A549 (cell line): Measurements from ENCODE around the gene COPB2. TPM values are rescaled to one million over a fixed set of nuclear protein-coding genes. Genes with fewer than 3 reads are reported as not detected.

ENCODE experiments used
- ATAC-seq, 2 experiments: fragments of 200-7000 bp in 1 of 2; fragments of >200 bp in 1 of 2; cut with Nextera tagmentation in 1 of 2; cut with Tn5 transposase in 1 of 2; 3 replicates each; pipeline versions ENCODE4 v1.8.0 to v1.9.1; 2018 to 2020; ENCODE audit warnings: mild to moderate bottlenecking in 1 of 2, moderate library complexity in 1 of 2
- CTCF ChIA-PET: fragments of 300-600 bp; sonication (Branson Sonifier 250); formaldehyde crosslinking; extraction: SDS; loops from one replicate; lab custom pipeline; 2021; ENCODE audit warnings: antibody characterized with exemption, inconsistent platforms; lab: Yijun Ruan, JAX
- POLR2A ChIA-PET: fragments of 350-600 bp; formaldehyde crosslinking; extraction: SDS; loops from one replicate; lab custom pipeline; 2021; ENCODE audit warnings: antibody characterized with exemption, inconsistent platforms; lab: Yijun Ruan, JAX
- DNase-seq, 2 experiments: peaks; one replicate each; pipeline versions ENCODE4 v3.0.0 to v3.0.0-alpha.2; 2011 to 2016; ENCODE audit warnings: low read depth in 1 of 2, low spot score in 1 of 2
- FAIRE-seq: peaks from 2 replicates; lab custom pipeline; 2011; peaks lifted over from hg19 to GRCh38; lab: Jason Lieb, UNC
- H3K27ac ChIP-seq, 2 experiments: fragments of >200 bp; sonication (Bioruptor Twin); formaldehyde crosslinking; 3 replicates each; pipeline ENCODE4 v1.5.1; 2016 to 2017
- H3K4me1 ChIP-seq: fragments of >200 bp; sonication (Bioruptor Twin); formaldehyde crosslinking; 3 replicates; pipeline ENCODE4 v1.6.1; 2016
- H3K4me2 ChIP-seq: fragments of >200 bp; sonication (Bioruptor Twin); formaldehyde crosslinking; 3 replicates; pipeline ENCODE4 v1.6.1; 2016
- H3K4me3 ChIP-seq: fragments of >200 bp; sonication (Bioruptor Twin); formaldehyde crosslinking; 3 replicates; pipeline ENCODE4 v1.5.1; 2016
- H3K9me3 ChIP-seq: fragments of >200 bp; sonication (Bioruptor Twin); formaldehyde crosslinking; 3 replicates; pipeline ENCODE4 v1.6.1; 2016
- BCL3 ChIP-seq: fragments of >200 bp; sonication (Bioruptor Twin); formaldehyde crosslinking; IDR thresholded peaks from 3 replicates; pipeline ENCODE4 v1.6.1; 2016
- CEBPB ChIP-seq, 2 experiments: fragments of >200 bp in 1 of 2; sonication (Bioruptor Twin) in 1 of 2; formaldehyde crosslinking in 1 of 2; IDR thresholded peaks; 2 replicates each; pipeline ENCODE4 v1.6.1; 2012 to 2016
- EHMT2 ChIP-seq: fragments of 200-600 bp; sonication (generic); IDR thresholded peaks from 2 replicates; pipeline ENCODE4 v1.6.1; 2016; ENCODE audit warnings: antibody characterized with exemption, low read depth, mild to moderate bottlenecking, moderate library complexity
- ELK1 ChIP-seq: fragments of 150-350 bp; IDR thresholded peaks from 2 replicates; pipeline ENCODE4 v1.6.1; 2014; ENCODE audit warnings: low read depth, mild to moderate bottlenecking, low read length
- ESRRA ChIP-seq: fragments of 150-350 bp; IDR thresholded peaks from 2 replicates; pipeline ENCODE4 v1.6.1; 2014; ENCODE audit warnings: mild to moderate bottlenecking, low read length, borderline replicate concordance
- FOSL2 ChIP-seq, 2 experiments: fragments of 450-650 bp in 1 of 2; fragments of >200 bp in 1 of 2; sonication (Bioruptor Twin) in 1 of 2; formaldehyde crosslinking; IDR thresholded peaks; 2 replicates each; pipeline versions ENCODE4 v1.5.0 to v1.6.1; 2016 to 2020; ENCODE audit warnings: mild to moderate bottlenecking in 1 of 2, moderate library complexity in 1 of 2
- FOXS1 ChIP-seq: fragments of 250-450 bp; sonication (Bioruptor Pico); IDR thresholded peaks from 2 replicates; pipeline ENCODE4 v1.5.0; 2020; ENCODE audit warnings: mild to moderate bottlenecking, moderate library complexity
- HES2 ChIP-seq: fragments of >200 bp; sonication (Bioruptor Twin); formaldehyde crosslinking; IDR thresholded peaks from 2 replicates; pipeline ENCODE4 v1.6.1; 2016
- HEYL ChIP-seq: fragments of 250-450 bp; sonication (Bioruptor Pico); IDR thresholded peaks from 2 replicates; pipeline ENCODE4 v1.8.0; 2021; ENCODE audit warnings: mild to moderate bottlenecking, moderate library complexity
- HMGXB4 ChIP-seq: fragments of 250-450 bp; sonication (Bioruptor Pico); IDR thresholded peaks from 2 replicates; pipeline ENCODE4 v1.5.0; 2021; ENCODE audit warnings: mild to moderate bottlenecking, moderate library complexity, borderline replicate concordance
- HOXA7 ChIP-seq: fragments of 250-450 bp; sonication (Bioruptor Pico); IDR thresholded peaks from 2 replicates; pipeline ENCODE4 v1.5.0; 2020; ENCODE audit warnings: mild to moderate bottlenecking, moderate library complexity
- MAZ ChIP-seq: fragments of 150-350 bp; IDR thresholded peaks from 2 replicates; pipeline ENCODE4 v1.6.1; 2014; ENCODE audit warnings: antibody characterized with exemption, low read depth, low read length, borderline replicate concordance
- NFE2L2 ChIP-seq: fragments of 150-350 bp; conservative IDR thresholded peaks from 2 replicates; pipeline ENCODE4 v1.6.1; 2014; ENCODE audit warnings: low read length
- PBX3 ChIP-seq: IDR thresholded peaks from 2 replicates; pipeline ENCODE4 v1.6.1; 2012
- REST ChIP-seq: fragments of 200-600 bp; sonication (generic); IDR thresholded peaks from 2 replicates; pipeline ENCODE4 v1.6.1; 2016; ENCODE audit warnings: antibody characterized with exemption, mild to moderate bottlenecking, moderate library complexity
- SMC3 ChIP-seq: fragments of >200 bp; sonication (Bioruptor Twin); formaldehyde crosslinking; IDR thresholded peaks from 3 replicates; pipeline ENCODE4 v1.6.1; 2018; ENCODE audit warnings: inconsistent platforms
- USF2 ChIP-seq: fragments of 450-650 bp; IDR thresholded peaks from 2 replicates; pipeline ENCODE4 v1.6.1; 2014; ENCODE audit warnings: antibody characterized with exemption
- ZNF302 ChIP-seq: fragments of 250-450 bp; sonication (Bioruptor Pico); IDR thresholded peaks from 2 replicates; pipeline ENCODE4 v1.9.0; 2021; ENCODE audit warnings: inconsistent platforms, mild to moderate bottlenecking, moderate library complexity
- WGBS: methylation state at CpG from one replicate; pipeline ENCODE4 v1.1.6; 2017; ENCODE audit errors: missing lambda C conversion rate; 5-methylcytosine and 5-hydroxymethylcytosine counted together
- polyA plus RNA-seq, 4 experiments: library from polyadenylated mRNA; depleted of rRNA in 3 of 4; stranded (reverse); fragments of >200 nt; fragmentation: RNase III in 1 of 4; extraction: RNeasy Plus Mini Kit Qiagen cat#74134 plus additional on column Dnase treatment in 1 of 4; gene quantifications; 2 replicates in 3 of 4; 3 replicates in 1 of 4; pipeline ENCODE4 v1.2.3, GENCODE V29; 2011 to 2017

The COPB2 gene
- polyA plus RNA-seq, 2 of the 4 experiments (the other 2 are of a cell fraction), result 109 to 124 TPM

- ATAC-seq, result peak in 1 of 2 experiments; percentile 14; a peak in 2 of 6 replicates
- Histone ChIP-seq H3K4me3 (no peak overlapping the region), H3K27ac (peak overlapping the region; percentile 88 to 92)
- FAIRE-seq, result no peak
- 45% methylated on average over 4 of the region's 4 CpGs for WGBS
- TF ChIP-seq HEYL (CRISPR knock-in tag) (no peak), FOSL2 (IDR thresholded peaks at IDR 0.05) (no peak), FOSL2 (CRISPR knock-in tag; IDR thresholded peaks at IDR 0.05) (no peak), FOXS1 (CRISPR knock-in tag) (no peak), HES2 (no peak), REST (no peak), BCL3 (no peak), NFE2L2 (no peak)
- TF ChIP-seq, all 56 proteins: peak for 0
- Histone ChIP-seq H3K9me3 (no peaks in the 10 kb centered on the region), H3K4me2 (peak overlapping the region; percentile 72), H3K4me1 (peaks cover 59% of the 10 kb centered on the region)
- CTCF ChIA-PET, result interaction anchor here (1.1 to 5.2 kb wide), 3 partner anchors 19 to 198 kb away, joined by 3 to 26 read pairs (median 5); no protein-coding TSS in a partner anchor
- DNase-seq, result peak in 1 of 2 experiments; percentile 15
- POLR2A ChIA-PET, result no interaction called here
These were observed 79.6 kb downstream of the COPB2 start for GRCh38 chr3:139309880-139310279.

GRCh38 chr3:139309061-139309591 lies 80.3 kb downstream of the COPB2 start:
- peaks cover 59% of the 10 kb centered on the region for H3K4me1 ChIP-seq
- H3K4me2 ChIP-seq, result peak overlapping the region; percentile 72
- no peak for DNase-seq
- no peak overlapping the region for H3K4me3 ChIP-seq
- H3K27ac ChIP-seq, result peak overlapping the region; percentile 88 to 92
- no peak for FAIRE-seq
- WGBS, result 25% methylated on average over 2 of the region's 2 CpGs
- ATAC-seq, result peak; percentile 3 to 20; a peak in 3 of 6 replicates
- no peaks in the 10 kb centered on the region for H3K9me3 ChIP-seq
- no peak for TF ChIP-seq ESRRA
- TF ChIP-seq EHMT2, result no peak
- no peak for TF ChIP-seq USF2
- no peak for TF ChIP-seq HMGXB4 (CRISPR knock-in tag)
- no peak for TF ChIP-seq PBX3
- TF ChIP-seq MAZ, result no peak
- no peak for TF ChIP-seq HES2
- no peak for TF ChIP-seq ELK1
- TF ChIP-seq ZNF302 (CRISPR knock-in tag), result no peak
- TF ChIP-seq HOXA7 (CRISPR knock-in tag), result no peak
- TF ChIP-seq FOSL2 (IDR thresholded peaks at IDR 0.05), result no peak
- TF ChIP-seq FOSL2 (CRISPR knock-in tag; IDR thresholded peaks at IDR 0.05), result no peak
- TF ChIP-seq REST, result no peak
- no peak for TF ChIP-seq CEBPB (IDR thresholded peaks at IDR 0.05)
- TF ChIP-seq SMC3, result no peak
- POLR2A ChIA-PET, result no interaction called here
- CTCF ChIA-PET, result interaction anchor here (1.2 to 1.5 kb wide), 2 partner anchors 8 to 10 kb away, joined by 3 to 4 read pairs; no protein-coding TSS in a partner anchor
